GM12892 (cell line): Measurements from ENCODE around the gene FIBCD1.

ENCODE experiments used
- POLR2A ChIP-seq: IDR thresholded peaks from 2 replicates; pipeline ENCODE4 v1.6.1; 2011; ENCODE audit warnings: low read depth, low read length, control low read depth
- TAF1 ChIP-seq: IDR thresholded peaks from 2 replicates; pipeline ENCODE4 v1.6.1; 2011; ENCODE audit warnings: low read depth, mild to moderate bottlenecking, control low read depth, low read length, borderline replicate concordance

- TF ChIP-seq TAF1: no peak
- no peak for TF ChIP-seq POLR2A
Measured at GRCh38 chr9:130938652-130939404, at the start of gene FIBCD1.
